AG09309 (cell line): ENCODE results near the gene KCNH8.

Source experiments
- DNase-seq: peaks from one replicate; pipeline ENCODE4 v3.0.0-alpha.2; 2010; ENCODE audit warnings: low read depth
- H3K4me3 ChIP-seq: 2 replicates; pipeline ENCODE4 v1.5.1; 2011; ENCODE audit warnings: mild to moderate bottlenecking, low read depth, low read length, moderate library complexity; ENCODE audit not compliant: control insufficient read depth
- TF ChIP-seq, protein P1 (sequence below): IDR thresholded peaks from 2 replicates; pipeline ENCODE4 v1.5.1; 2011; ENCODE audit warnings: mild to moderate bottlenecking, low read depth, low read length, inconsistent platforms; ENCODE audit not compliant: insufficient read depth, control insufficient read depth; ENCODE audit errors: missing control alignments

Gene KCNH8

DNA sequence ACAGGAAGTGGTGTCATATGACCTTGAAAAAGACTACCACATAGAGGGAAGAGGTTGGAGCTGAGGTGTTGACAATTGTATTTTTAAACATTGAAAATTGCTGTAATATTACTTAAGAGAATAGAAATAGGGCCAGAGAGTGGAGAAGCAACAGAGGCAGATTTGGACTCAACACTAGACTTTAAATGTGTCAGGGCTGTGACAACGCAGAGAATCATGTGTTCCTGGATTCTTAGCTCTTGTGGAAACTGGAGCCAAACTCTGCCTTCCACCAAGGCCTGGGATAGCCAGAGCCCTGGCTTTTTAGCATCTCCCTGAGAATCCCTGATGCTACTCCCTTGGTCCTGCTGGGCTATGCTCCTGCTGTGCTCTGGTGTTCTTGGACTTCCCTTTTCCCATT, 277.5 kb downstream of the KCNH8 start:
- TF ChIP-seq, protein P1, sequence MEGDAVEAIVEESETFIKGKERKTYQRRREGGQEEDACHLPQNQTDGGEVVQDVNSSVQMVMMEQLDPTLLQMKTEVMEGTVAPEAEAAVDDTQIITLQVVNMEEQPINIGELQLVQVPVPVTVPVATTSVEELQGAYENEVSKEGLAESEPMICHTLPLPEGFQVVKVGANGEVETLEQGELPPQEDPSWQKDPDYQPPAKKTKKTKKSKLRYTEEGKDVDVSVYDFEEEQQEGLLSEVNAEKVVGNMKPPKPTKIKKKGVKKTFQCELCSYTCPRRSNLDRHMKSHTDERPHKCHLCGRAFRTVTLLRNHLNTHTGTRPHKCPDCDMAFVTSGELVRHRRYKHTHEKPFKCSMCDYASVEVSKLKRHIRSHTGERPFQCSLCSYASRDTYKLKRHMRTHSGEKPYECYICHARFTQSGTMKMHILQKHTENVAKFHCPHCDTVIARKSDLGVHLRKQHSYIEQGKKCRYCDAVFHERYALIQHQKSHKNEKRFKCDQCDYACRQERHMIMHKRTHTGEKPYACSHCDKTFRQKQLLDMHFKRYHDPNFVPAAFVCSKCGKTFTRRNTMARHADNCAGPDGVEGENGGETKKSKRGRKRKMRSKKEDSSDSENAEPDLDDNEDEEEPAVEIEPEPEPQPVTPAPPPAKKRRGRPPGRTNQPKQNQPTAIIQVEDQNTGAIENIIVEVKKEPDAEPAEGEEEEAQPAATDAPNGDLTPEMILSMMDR: no peak
- H3K4me3 ChIP-seq: no peak overlapping the region
- no peak for DNase-seq

DNA sequence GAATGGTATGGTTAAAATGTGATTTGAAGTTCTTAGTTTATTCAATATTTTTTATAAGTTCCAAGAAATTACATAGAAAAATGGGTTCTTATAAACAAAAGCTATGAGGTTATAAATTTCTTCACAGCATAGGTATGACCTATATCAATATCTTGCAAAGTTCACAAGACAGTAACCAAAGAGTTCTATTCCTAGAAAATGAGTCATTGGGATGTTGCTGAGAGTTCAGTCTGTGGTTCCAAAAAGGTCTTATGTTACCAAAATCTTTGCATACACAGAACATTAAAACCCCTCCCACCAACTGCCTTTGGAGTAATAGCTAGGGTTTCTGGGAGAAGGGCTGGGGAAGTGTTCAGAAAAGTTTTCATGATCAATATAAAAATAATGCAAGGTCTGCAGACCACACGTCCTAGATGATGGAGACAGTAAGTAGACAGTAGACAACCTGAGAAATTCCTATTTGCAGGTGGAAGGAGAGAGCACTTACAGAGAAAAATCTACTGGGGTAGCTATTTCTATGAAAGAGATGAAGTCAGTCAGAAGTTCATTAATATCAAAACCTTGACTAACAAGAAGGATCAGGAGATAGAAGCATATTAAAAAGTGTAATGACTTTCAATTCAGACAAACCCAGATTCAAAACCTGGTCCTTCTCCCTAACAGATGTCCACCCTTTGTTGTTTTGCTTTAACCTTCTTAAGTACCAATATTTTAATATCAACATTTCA, 279.3 kb downstream of the KCNH8 start:
- H3K4me3 ChIP-seq: no peak overlapping the region
- no peak for DNase-seq
- TF ChIP-seq, protein P1: no peak

GRCh38 chr3:19428729-19429128, 280.4 kb downstream of the KCNH8 start:
- H3K4me3 ChIP-seq: no peak overlapping the region
- TF ChIP-seq, protein P1: no peak
- no peak for DNase-seq

DNA sequence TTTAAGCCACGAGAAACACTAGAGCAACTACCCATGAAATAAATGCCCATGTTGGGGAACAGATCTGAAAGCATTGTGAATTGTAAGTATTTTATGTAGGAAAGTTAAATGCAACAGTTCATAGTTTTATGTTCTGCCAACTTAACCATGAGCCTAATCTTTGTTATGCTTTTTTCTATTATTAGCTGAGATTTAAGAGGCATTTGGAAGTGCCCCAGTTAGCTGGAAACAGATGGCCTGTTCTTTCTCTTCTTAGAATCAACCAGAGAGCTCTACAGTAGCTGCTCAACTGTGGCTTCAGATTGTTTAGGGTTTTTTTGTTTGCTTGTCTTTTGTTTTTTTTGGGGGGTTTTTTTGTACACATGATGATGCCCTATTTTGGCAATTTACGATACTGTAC, 284.4 kb downstream of the KCNH8 start:
- no peak overlapping the region for H3K4me3 ChIP-seq
- DNase-seq: no peak
- TF ChIP-seq, protein P1: no peak

GRCh38 chr3:19436746-19437145, 288.4 kb downstream of the KCNH8 start:
- no peak for DNase-seq
- no peak overlapping the region for H3K4me3 ChIP-seq
- TF ChIP-seq, protein P1: no peak

DNA sequence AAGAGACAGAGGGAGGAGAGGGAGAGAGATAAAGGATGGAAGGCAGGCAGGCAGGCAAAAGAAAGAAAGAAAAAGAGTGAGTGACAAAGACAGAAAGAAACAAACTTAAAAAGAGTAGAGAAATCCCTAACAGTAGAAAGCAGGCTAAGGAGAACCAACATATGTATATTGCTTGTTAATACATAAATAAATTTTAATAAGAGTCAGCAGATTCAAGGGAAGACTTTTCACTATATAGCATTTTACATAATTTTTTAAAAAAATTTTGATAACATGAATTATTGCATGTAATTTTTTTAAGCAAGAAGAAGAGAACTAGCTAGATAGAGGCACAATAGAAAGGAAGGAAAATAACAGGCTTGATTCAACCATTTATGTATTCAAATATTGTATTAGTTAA, 291.6 kb downstream of the KCNH8 start:
- no peak overlapping the region for H3K4me3 ChIP-seq
- no peak for DNase-seq
- TF ChIP-seq, protein P1: no peak
